Measurements from ENCODE around the gene S100A16.

GRCh38 chr1:153585006-153585405 lies 27.9 kb downstream of the S100A16 start:
- TF ChIP-seq POLR2AphosphoS5 (IDR thresholded peaks at IDR 0.05; ENCODE audit: borderline replicate concordance, low read depth, low read length) (no peak), EZH2 (IDR thresholded peaks at IDR 0.05) (no peak)
